Endothelial cell of umbilical vein (primary cell): Measurements from ENCODE around the gene SNX2. TPM values are rescaled to one million over a fixed set of nuclear protein-coding genes. Genes with fewer than 3 reads are reported as not detected.

Source experiments
- BruUV-seq: library from RNA; stranded (reverse); fragments of 400-500 nt; replicated peaks from 2 replicates; lab custom pipeline; 2021; lab: Mats Ljungman, UMichigan
- CTCF ChIA-PET: fragments of 300-600, 350-600 bp; sonication (Branson Sonifier 250); formaldehyde crosslinking; loops from one replicate; lab custom pipeline; 2021; ENCODE audit warnings: antibody characterized with exemption, inconsistent platforms; lab: Charles Lee
- POLR2A ChIA-PET: fragments of 300-600, 350-600 bp; sonication (Branson Sonifier 250); formaldehyde crosslinking; loops from one replicate; lab custom pipeline; 2021; ENCODE audit warnings: antibody characterized with exemption, inconsistent platforms; lab: Charles Lee
- DNase-seq: peaks from one replicate; pipeline ENCODE4 v3.0.0-alpha.2; 2011; ENCODE audit warnings: low read depth, low spot score
- FAIRE-seq: peaks from 2 replicates; lab custom pipeline; 2011; peaks lifted over from hg19 to GRCh38; lab: Jason Lieb, UNC
- H2AFZ ChIP-seq: 2 replicates; pipeline ENCODE4 v1.6.0; 2012; ENCODE audit warnings: low read depth, low read length, control low read depth, inconsistent platforms
- H3K27ac ChIP-seq: 2 replicates; pipeline ENCODE4 v1.5.1; 2011; ENCODE audit warnings: low read depth, mild to moderate bottlenecking, control low read depth, low read length, moderate library complexity; ENCODE audit not compliant: insufficient read depth
- H3K27me3 ChIP-seq, 2 experiments: 2 replicates each; pipeline versions ENCODE4 v1.6.0 to v1.6.1; 2011; ENCODE audit warnings: low read length in 2 of 2, mixed read lengths in 1 of 2; ENCODE audit not compliant: control insufficient read depth in 2 of 2, insufficient read depth in 2 of 2
- H3K36me3 ChIP-seq, 2 experiments: 2 replicates in 1 of 2; 3 replicates in 1 of 2; pipeline ENCODE4 v1.5.1; 2011; ENCODE audit warnings: low read length in 2 of 2, mild to moderate bottlenecking in 1 of 2, moderate library complexity in 1 of 2; ENCODE audit not compliant: control insufficient read depth in 2 of 2, insufficient read depth in 2 of 2; ENCODE audit errors: extremely low read depth in 1 of 2
- H3K4me1 ChIP-seq: 3 replicates; pipeline ENCODE4 v1.5.1; 2011; ENCODE audit warnings: mild to moderate bottlenecking, low read length; ENCODE audit not compliant: control insufficient read depth, insufficient read depth; ENCODE audit errors: extremely low read depth
- H3K4me2 ChIP-seq: 2 replicates; pipeline ENCODE4 v1.6.1; 2011; ENCODE audit warnings: low read length, control low read depth, mixed read lengths; ENCODE audit not compliant: insufficient read depth
- H3K4me3 ChIP-seq, 3 experiments: fragments of 200-600 bp in 1 of 3; sonication (generic), shearing (Covaris generic) in 1 of 3; replicated peaks in 1 of 3; 2 replicates each; pipeline ENCODE4 v1.5.1; 2011 to 2016; ENCODE audit warnings: control low read depth in 3 of 3, low read length in 3 of 3, mild to moderate bottlenecking in 2 of 3, inconsistent platforms in 1 of 3, low read depth in 1 of 3, moderate library complexity in 1 of 3; ENCODE audit not compliant: insufficient read depth in 1 of 3
- H3K79me2 ChIP-seq: 2 replicates; pipeline ENCODE4 v1.6.0; 2012; ENCODE audit warnings: low read length, inconsistent platforms; ENCODE audit not compliant: control insufficient read depth, insufficient read depth
- H3K9ac ChIP-seq: replicated peaks from 2 replicates; pipeline ENCODE3; 2011; ENCODE audit warnings: low read length, control low read depth; ENCODE audit not compliant: insufficient read depth; ENCODE audit errors: extremely low read depth
- H3K9me1 ChIP-seq: replicated peaks from 3 replicates; pipeline ENCODE4 v1.6.0; 2011; ENCODE audit warnings: mild to moderate bottlenecking, low read length; ENCODE audit not compliant: control insufficient read depth, insufficient read depth; ENCODE audit errors: extremely low read depth
- H3K9me3 ChIP-seq: replicated peaks from 2 replicates; pipeline ENCODE4 v1.5.1; 2012; ENCODE audit warnings: low read length, inconsistent platforms; ENCODE audit not compliant: control insufficient read depth, insufficient read depth
- H4K20me1 ChIP-seq: replicated peaks from 2 replicates; pipeline ENCODE3; 2011; ENCODE audit warnings: mild to moderate bottlenecking, low read length; ENCODE audit not compliant: control insufficient read depth, insufficient read depth; ENCODE audit errors: extremely low read depth
- CTCF ChIP-seq, 2 donors: IDR thresholded peaks; 1 replicate in 1 of 2; 2 replicates in 1 of 2; pipeline ENCODE4 v1.5.1; 2011; ENCODE audit warnings: low read length in 2 of 2, mild to moderate bottlenecking in 2 of 2, moderate library complexity in 2 of 2, control low read depth in 1 of 2, inconsistent platforms in 1 of 2, low read depth in 1 of 2; ENCODE audit not compliant: insufficient read depth in 1 of 2; ENCODE audit errors: extremely low read depth in 1 of 2
- EZH2 ChIP-seq: IDR thresholded peaks from 2 replicates; pipeline ENCODE4 v1.6.1; 2012; ENCODE audit warnings: borderline replicate concordance, low read depth, mild to moderate bottlenecking, moderate library complexity, low read length, inconsistent platforms; ENCODE audit not compliant: severe bottlenecking
- FOS ChIP-seq: IDR thresholded peaks from 2 replicates; pipeline ENCODE4 v1.6.1; 2011; ENCODE audit warnings: mild to moderate bottlenecking, low read length, moderate library complexity, borderline replicate concordance; ENCODE audit not compliant: insufficient read depth
- GATA2 ChIP-seq: IDR thresholded peaks from 2 replicates; pipeline ENCODE4 v1.7.0; 2011; ENCODE audit warnings: low read depth, mild to moderate bottlenecking, moderate library complexity, mixed read lengths, low read length; ENCODE audit not compliant: insufficient read length, insufficient read depth
- JUN ChIP-seq: IDR thresholded peaks from 2 replicates; pipeline ENCODE4 v1.6.1; 2011; ENCODE audit warnings: borderline replicate concordance, low read depth; ENCODE audit not compliant: insufficient read length, insufficient read depth
- MAX ChIP-seq: IDR thresholded peaks from 2 replicates; pipeline ENCODE4 v1.6.1; 2011; ENCODE audit not compliant: insufficient read depth, insufficient read length
- MYC ChIP-seq: IDR thresholded peaks from one replicate; pipeline ENCODE4 v1.6.1; 2011; ENCODE audit warnings: mild to moderate bottlenecking, low read depth, low read length
- POLR2A ChIP-seq: IDR thresholded peaks from 2 replicates; pipeline ENCODE4 v1.6.1; 2012; ENCODE audit warnings: low read depth, mild to moderate bottlenecking, control low read depth, low read length
- POLR2AphosphoS5 ChIP-seq: IDR thresholded peaks from 2 replicates; pipeline ENCODE4 v1.6.1; 2012; ENCODE audit warnings: low read depth, mild to moderate bottlenecking, control low read depth, low read length, moderate library complexity; ENCODE audit not compliant: insufficient read depth
- dilution Hi-C: fragments of 300-500 bp; cut with MboI; formaldehyde crosslinking; loops from one replicate; pipeline ENCODE4 v1.15.0; 2019; ENCODE audit warnings: low sequenced_read_pairs; ENCODE audit not compliant: extremely low pct_ligation_motif_present
- intact Hi-C: fragments of 100-400 bp; cut with micrococcal nuclease; formaldehyde crosslinking; loops from one replicate; pipeline ENCODE4 v1.10.0; 2022
- polyA plus RNA-seq, 4 experiments: library from polyadenylated mRNA; depleted of rRNA in 3 of 4; stranded (reverse) in 3 of 4; unstranded in 1 of 4; fragments of >200 nt; gene quantifications; 2 replicates each; pipeline versions ENCODE4 v1.2.1 to v1.2.3, GENCODE V29; 2011 to 2012; ENCODE audit warnings: missing spikeins in 1 of 4
- total RNA-seq: library from RNA; stranded (reverse); gene quantifications from 2 replicates; pipeline ENCODE4 v1.2.3, GENCODE V29; 2021

The SNX2 gene
- total and polyA plus RNA-seq, 2 donors (not counting 3 experiments of a cell fraction or from before 2014, with no cell fraction given) = 14.4 to 51.2 TPM

GRCh38 chr5:122780296-122780695 lies 5.4 kb downstream of the SNX2 start:
- H3K27ac ChIP-seq = no peak overlapping the region
- DNase-seq (no peak), FAIRE-seq (no peak)
- H3K79me2 ChIP-seq = peaks cover 58% of the 10 kb centered on the region
- no peak overlapping the region for H3K4me2 ChIP-seq
- H3K9me1 ChIP-seq = no peaks in the 10 kb centered on the region
- no peak overlapping the region for H3K9ac ChIP-seq
- H2AFZ ChIP-seq = no peak overlapping the region
- H3K27me3 ChIP-seq = no peaks in the 10 kb centered on the region
- H3K4me1 ChIP-seq = peaks cover 10% of the 10 kb centered on the region
- H3K9me3 ChIP-seq = no peaks in the 10 kb centered on the region
- ChIA-PET CTCF (no interaction called here), POLR2A (no interaction called here)
- no peak for TF ChIP-seq POLR2A
- no peak for TF ChIP-seq FOS
- TF ChIP-seq GATA2 = no peak
- TF ChIP-seq POLR2AphosphoS5 = no peak
- TF ChIP-seq JUN = no peak
- no peak for TF ChIP-seq MAX
- no peak for TF ChIP-seq CTCF (IDR thresholded peaks at IDR 0.05; ENCODE audit: extremely low read depth in 1 of 2, insufficient read depth in 1 of 2, low read depth in 1 of 2, low read length in 2 of 2)
- no peak for TF ChIP-seq EZH2
- no peak for TF ChIP-seq MYC
- H3K4me3 ChIP-seq = no peak overlapping the region
- dilution Hi-C loops (no loop called here), intact Hi-C loops (no loop called here)
- BruUV-seq = no TSS peak
- peaks cover 8% of the 10 kb centered on the region for H4K20me1 ChIP-seq
- no peaks in the 10 kb centered on the region for H3K36me3 ChIP-seq
